SU-DHL-6 (cell line): ENCODE data around the gene PLEKHM2.

Experiments used
- H2AFZ ChIP-seq: fragments of 200-600 bp; sonication (generic); 2 replicates; pipeline ENCODE4 v1.6.1; 2014; ENCODE audit warnings: low read depth, mild to moderate bottlenecking, moderate library complexity, mixed read lengths, antibody characterized with exemption, low read length; ENCODE audit not compliant: severe bottlenecking
- H3F3A ChIP-seq: fragments of 200-600 bp; shearing (Covaris generic); 2 replicates; pipeline ENCODE4 v1.6.0; 2016; ENCODE audit warnings: antibody characterized with exemption, mild to moderate bottlenecking; ENCODE audit not compliant: insufficient read depth
- H3K27ac ChIP-seq: fragments of 200-600 bp; sonication (generic); 2 replicates; pipeline ENCODE4 v1.5.1; 2016; ENCODE audit warnings: low read depth, mild to moderate bottlenecking, low read length, moderate library complexity, mixed read lengths
- H3K27me3 ChIP-seq: fragments of 200-600 bp; sonication (generic), shearing (Covaris generic); 2 replicates; pipeline ENCODE4 v1.6.0; 2014; ENCODE audit warnings: mild to moderate bottlenecking, low read length
- H3K36me3 ChIP-seq: fragments of 200-600 bp; sonication (generic); 2 replicates; pipeline ENCODE4 v1.6.1; 2014; ENCODE audit warnings: mild to moderate bottlenecking, low read length, mixed read lengths
- H3K4me2 ChIP-seq: fragments of 300-600, 200-600 bp; shearing (Covaris generic), sonication (generic); 2 replicates; pipeline ENCODE4 v1.6.0; 2014; ENCODE audit warnings: low read length, low read depth, mild to moderate bottlenecking; ENCODE audit not compliant: poor library complexity, severe bottlenecking
- H3K4me3 ChIP-seq: fragments of 200-600 bp; sonication (generic); 2 replicates; pipeline ENCODE4 v1.5.1; 2014; ENCODE audit warnings: antibody characterized with exemption, low read length, mild to moderate bottlenecking, mixed read lengths; ENCODE audit not compliant: insufficient read depth, poor library complexity, severe bottlenecking
- H3K79me2 ChIP-seq: fragments of 200-600 bp; sonication (generic); 2 replicates; pipeline ENCODE4 v1.6.1; 2014; ENCODE audit warnings: mild to moderate bottlenecking, low read length, moderate library complexity; ENCODE audit not compliant: insufficient read depth
- H3K9ac ChIP-seq: fragments of 200-600 bp; sonication (generic); 2 replicates; pipeline ENCODE4 v1.7.0; 2014; ENCODE audit warnings: mild to moderate bottlenecking, low read length
- H3K9me2 ChIP-seq: fragments of 200-600 bp; sonication (generic); replicated peaks from 2 replicates; pipeline ENCODE4 v1.6.1; 2014; ENCODE audit warnings: low read length; ENCODE audit not compliant: insufficient read depth
- H3K9me3 ChIP-seq: fragments of 200-600 bp; sonication (generic); 2 replicates; pipeline ENCODE4 v1.6.1; 2014; ENCODE audit warnings: low read length, mixed read lengths; ENCODE audit not compliant: insufficient read depth
- H4K20me1 ChIP-seq: fragments of 200-600 bp; sonication (generic); 2 replicates; pipeline ENCODE4 v1.6.1; 2014; ENCODE audit warnings: low read depth, mild to moderate bottlenecking, antibody characterized with exemption, low read length, moderate library complexity, mixed read lengths
- CTCF ChIP-seq: fragments of 200-600 bp; sonication (generic); IDR thresholded peaks from one replicate; pipeline ENCODE4 v1.5.1; 2017; ENCODE audit warnings: antibody characterized with exemption, mild to moderate bottlenecking, low read length, moderate library complexity; ENCODE audit not compliant: insufficient read depth, poor library complexity, severe bottlenecking
- EZH2phosphoT487 ChIP-seq: fragments of 200-600 bp; sonication (generic), shearing (Covaris generic); conservative IDR thresholded peaks from 2 replicates; pipeline ENCODE4 v1.6.1; 2018; ENCODE audit warnings: mild to moderate bottlenecking, antibody characterized with exemption, low read length, moderate library complexity, mixed read lengths

PLEKHM2 gene

GRCh38 chr1:15732686-15733081, 48.6 kb downstream of the PLEKHM2 start:
- Histone ChIP-seq H3F3A (no peaks in the 10 kb centered on the region), H3K9me3 (no peaks in the 10 kb centered on the region), H3K36me3 (no peaks in the 10 kb centered on the region), H3K9me2 (no peaks in the 10 kb centered on the region), H4K20me1 (no peaks in the 10 kb centered on the region), H3K9ac (no peak overlapping the region), H3K79me2 (no peaks in the 10 kb centered on the region), H3K27ac (no peak overlapping the region), H3K4me3 (no peak overlapping the region), H3K4me2 (no peak overlapping the region), H3K27me3 (no peaks in the 10 kb centered on the region), H2AFZ (no peak overlapping the region)
- TF ChIP-seq EZH2phosphoT487, result no peak
- no peak for TF ChIP-seq CTCF

- Histone ChIP-seq H2AFZ (no peak overlapping the region), H3K79me2 (no peaks in the 10 kb centered on the region), H3K36me3 (no peaks in the 10 kb centered on the region), H4K20me1 (no peaks in the 10 kb centered on the region), H3F3A (no peaks in the 10 kb centered on the region), H3K9me2 (no peaks in the 10 kb centered on the region), H3K4me2 (no peak overlapping the region), H3K27me3 (no peaks in the 10 kb centered on the region), H3K9me3 (no peaks in the 10 kb centered on the region), H3K9ac (no peak overlapping the region), H3K27ac (no peak overlapping the region), H3K4me3 (no peak overlapping the region)
- no peak for TF ChIP-seq CTCF
- TF ChIP-seq EZH2phosphoT487, result no peak
Observed at GRCh38 chr1:15733218-15733725, 49.2 kb downstream of the PLEKHM2 start.

- Histone ChIP-seq H3K79me2 (no peaks in the 10 kb centered on the region), H2AFZ (no peak overlapping the region), H3K9me3 (no peaks in the 10 kb centered on the region), H4K20me1 (no peaks in the 10 kb centered on the region), H3K4me2 (no peak overlapping the region), H3K4me3 (no peak overlapping the region), H3F3A (no peaks in the 10 kb centered on the region), H3K27ac (no peak overlapping the region), H3K36me3 (no peaks in the 10 kb centered on the region), H3K9me2 (no peaks in the 10 kb centered on the region), H3K27me3 (no peaks in the 10 kb centered on the region), H3K9ac (no peak overlapping the region)
- no peak for TF ChIP-seq EZH2phosphoT487
- no peak for TF ChIP-seq CTCF
Observed at GRCh38 chr1:15733726-15734226, 49.7 kb downstream of the PLEKHM2 start.
